GM12891 (cell line): ENCODE measurements around the gene SMG7.

Source experiments
- POLR2A ChIP-seq: IDR thresholded peaks from 2 replicates; pipeline ENCODE4 v1.6.1; 2011; ENCODE audit warnings: low read depth, low read length, control low read depth
- POLR2AphosphoS5 ChIP-seq: IDR thresholded peaks from 2 replicates; pipeline ENCODE4 v1.6.1; 2011; ENCODE audit warnings: low read depth, low read length, control low read depth

- TF ChIP-seq POLR2AphosphoS5 = no peak
- TF ChIP-seq POLR2A = no peak
These were observed 121.1 kb downstream of the SMG7 start for GRCh38 chr1:183593356-183593755.
